ENCODE results near the gene ENKUR. TPM values are rescaled to one million over a fixed set of nuclear protein-coding genes. Genes with fewer than 3 reads are reported as not detected.

Gene ENKUR
- total RNA-seq, 1 experiment from 2014 or later: not detected

GRCh38 chr10:24968349-24968748 is 47.6 kb downstream of the ENKUR start:
- CTCF ChIA-PET: no interaction called here

GRCh38 chr10:24966962-24967481 is 48.9 kb downstream of the ENKUR start:
- no peak overlapping the region for H3K9ac ChIP-seq (ENCODE audit: low read length)
- intact Hi-C loops (cut with micrococcal nuclease): no loop called here
- no peak overlapping the region for H2AFZ ChIP-seq (ENCODE audit: low read length)
- ChIA-PET CTCF (no interaction called here), POLR2A (ENCODE audit: unreplicated experiment) (no interaction called here)
- no peak for DNase-seq
- H3K4me3 ChIP-seq (ENCODE audit: low read length): no peak overlapping the region
- no peaks in the 10 kb centered on the region for H3K36me3 ChIP-seq (ENCODE audit: low read depth, low read length)
- no peak overlapping the region for H3K4me2 ChIP-seq (ENCODE audit: low read length)
- no peak overlapping the region for H3K27ac ChIP-seq (ENCODE audit: low read length)
- no peak for ATAC-seq
- H4K20me1 ChIP-seq (ENCODE audit: low read length): no peaks in the 10 kb centered on the region
- no TSS peak for BruUV-seq (replicated peaks)
- no peaks in the 10 kb centered on the region for H3K9me2 ChIP-seq (replicated peaks; ENCODE audit: low read length)
- H3K79me2 ChIP-seq (ENCODE audit: low read length): no peaks in the 10 kb centered on the region
- H3F3A ChIP-seq (ENCODE audit: low read length, unreplicated experiment): no peaks in the 10 kb centered on the region
- no peaks in the 10 kb centered on the region for H3K9me3 ChIP-seq (ENCODE audit: low read length)
- no peaks in the 10 kb centered on the region for H3K27me3 ChIP-seq (ENCODE audit: low read length)
- H3K4me1 ChIP-seq (ENCODE audit: insufficient read depth, low read length): peaks cover 18% of the 10 kb centered on the region
- no peak for TF ChIP-seq CTCF (conservative IDR thresholded peaks at IDR 0.05; ENCODE audit: low read depth, low read length)
- TF ChIP-seq EZH2phosphoT487 (IDR thresholded peaks at IDR 0.05; ENCODE audit: borderline replicate concordance, low read length): no peak
- no peak for TF ChIP-seq EZH2 (IDR thresholded peaks at IDR 0.05; ENCODE audit: low read length, unreplicated experiment)

More at GRCh38 chr10:24968349-24968748, 47.6 kb downstream of the ENKUR start:
- H3K4me1 ChIP-seq (ENCODE audit: insufficient read depth, low read length): peaks cover 7% of the 10 kb centered on the region
- no peak overlapping the region for H3K4me3 ChIP-seq (ENCODE audit: low read length)
- DNase-seq: no peak
- no peaks in the 10 kb centered on the region for H3K27me3 ChIP-seq (ENCODE audit: low read length)
- POLR2A ChIA-PET (ENCODE audit: unreplicated experiment): no interaction called here
- H2AFZ ChIP-seq (ENCODE audit: low read length): no peak overlapping the region
- H3K9ac ChIP-seq (ENCODE audit: low read length): no peak overlapping the region
- TF ChIP-seq EZH2 (IDR thresholded peaks at IDR 0.05; ENCODE audit: low read length, unreplicated experiment) (no peak), EZH2phosphoT487 (IDR thresholded peaks at IDR 0.05; ENCODE audit: borderline replicate concordance, low read length) (no peak), CTCF (conservative IDR thresholded peaks at IDR 0.05; ENCODE audit: low read depth, low read length) (no peak)
- H3K27ac ChIP-seq (ENCODE audit: low read length): no peak overlapping the region
- H3K36me3 ChIP-seq (ENCODE audit: low read depth, low read length): no peaks in the 10 kb centered on the region
- H3F3A ChIP-seq (ENCODE audit: low read length, unreplicated experiment): no peaks in the 10 kb centered on the region
- no peaks in the 10 kb centered on the region for H3K79me2 ChIP-seq (ENCODE audit: low read length)
- no peak overlapping the region for H3K4me2 ChIP-seq (ENCODE audit: low read length)
- no peaks in the 10 kb centered on the region for H3K9me2 ChIP-seq (replicated peaks; ENCODE audit: low read length)
- intact Hi-C loops (cut with micrococcal nuclease): no loop called here
- no peak for ATAC-seq
- no TSS peak for BruUV-seq (replicated peaks)
- H4K20me1 ChIP-seq (ENCODE audit: low read length): no peaks in the 10 kb centered on the region
- no peaks in the 10 kb centered on the region for H3K9me3 ChIP-seq (ENCODE audit: low read length)

GRCh38 chr10:24965051-24965450 is 50.9 kb downstream of the ENKUR start:
- Histone ChIP-seq H3K36me3 (ENCODE audit: low read depth, low read length) (no peaks in the 10 kb centered on the region), H3K9me3 (ENCODE audit: low read length) (no peaks in the 10 kb centered on the region), H3K4me2 (ENCODE audit: low read length) (no peak overlapping the region), H3K27ac (ENCODE audit: low read length) (no peak overlapping the region), H3K9me2 (replicated peaks; ENCODE audit: low read length) (no peaks in the 10 kb centered on the region), H3K9ac (ENCODE audit: low read length) (no peak overlapping the region), H3F3A (ENCODE audit: low read length, unreplicated experiment) (peaks cover 3% of the 10 kb centered on the region), H3K27me3 (ENCODE audit: low read length) (no peaks in the 10 kb centered on the region), H4K20me1 (ENCODE audit: low read length) (no peaks in the 10 kb centered on the region), H3K79me2 (ENCODE audit: low read length) (no peaks in the 10 kb centered on the region), H3K4me3 (ENCODE audit: low read length) (no peak overlapping the region), H3K4me1 (ENCODE audit: insufficient read depth, low read length) (peaks cover 32% of the 10 kb centered on the region), H2AFZ (ENCODE audit: low read length) (no peak overlapping the region)
- intact Hi-C loops (cut with micrococcal nuclease): no loop called here
- POLR2A ChIA-PET (ENCODE audit: unreplicated experiment): no interaction called here
- DNase-seq (no peak), ATAC-seq (no peak)
- CTCF ChIA-PET: no interaction called here
- BruUV-seq (replicated peaks): no TSS peak
- TF ChIP-seq EZH2phosphoT487 (IDR thresholded peaks at IDR 0.05; ENCODE audit: borderline replicate concordance, low read length): no peak
- TF ChIP-seq EZH2 (IDR thresholded peaks at IDR 0.05; ENCODE audit: low read length, unreplicated experiment): no peak
- TF ChIP-seq CTCF (conservative IDR thresholded peaks at IDR 0.05; ENCODE audit: low read depth, low read length): no peak

All from PC-3 (cell line).